Superior temporal gyrus (tissue), 1 donor: ENCODE results near the gene UBAC1.
"Not testable (repeated sequence)": the region's sequence is repeated elsewhere in the genome, so short reads cannot be mapped to it uniquely, and the experiment has no call there.

ENCODE experiments used
- DNase-seq: peaks from one replicate; pipeline ENCODE4 v3.0.0-alpha.2; 2016; ENCODE audit errors: extremely low spot score

Gene UBAC1

DNA sequence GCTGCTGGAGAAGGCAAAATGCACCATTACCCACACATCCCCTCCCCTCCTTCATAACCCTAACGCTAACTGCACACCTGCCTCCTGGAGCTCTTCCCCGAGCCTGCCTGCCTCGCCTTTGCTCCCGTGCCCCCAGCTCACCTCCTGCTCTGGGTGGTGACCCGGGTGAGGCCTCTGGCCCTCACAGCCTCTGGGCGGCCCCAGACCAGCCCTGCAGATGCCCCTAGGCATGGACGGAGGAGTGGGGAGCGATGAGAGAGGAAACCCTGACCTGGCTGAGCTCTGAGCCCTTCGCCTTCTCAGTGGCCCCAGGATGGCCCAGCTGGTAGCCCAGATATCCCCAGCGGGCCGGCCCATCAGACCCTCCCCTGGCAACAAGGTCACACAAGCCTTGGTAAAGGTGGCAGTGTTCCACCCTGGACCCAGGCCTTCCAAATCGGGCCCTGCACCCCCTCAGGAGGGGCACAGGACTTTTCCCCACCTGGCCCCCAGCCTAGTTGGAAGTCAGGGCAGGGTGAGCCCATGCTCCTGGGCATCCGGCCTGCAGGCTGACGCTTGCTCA lies 39.3 kb downstream of the UBAC1 start:
- no peak for DNase-seq

DNA sequence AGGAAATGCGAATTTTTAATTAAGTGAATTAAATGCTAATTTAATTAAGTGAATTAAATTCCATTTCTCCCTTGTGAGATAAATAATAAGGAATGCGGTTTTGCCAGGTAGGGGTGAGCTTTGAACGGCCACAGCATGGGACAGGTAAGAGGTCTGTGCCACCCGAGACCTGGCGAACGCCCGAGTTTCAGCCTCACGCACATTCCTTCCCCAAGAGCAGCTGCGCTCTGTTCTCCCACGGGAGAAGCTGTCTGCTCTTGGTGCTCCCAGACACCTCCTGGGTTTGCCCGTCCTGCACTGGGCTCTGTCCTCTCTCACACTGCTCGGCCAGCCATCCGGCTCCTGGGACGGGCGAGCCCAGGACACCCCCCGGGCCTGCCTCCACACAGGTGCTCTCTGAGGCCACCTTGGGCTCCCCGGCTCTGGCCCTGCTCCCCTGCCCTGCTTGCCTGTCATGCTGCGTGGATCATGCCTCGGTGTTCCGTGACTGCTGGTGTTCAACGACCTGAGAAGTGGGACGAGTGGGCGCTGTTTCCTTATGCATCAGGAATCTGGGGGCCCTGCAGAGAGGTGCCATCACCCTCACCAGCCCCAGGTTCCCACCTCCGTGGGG lies 40.1 kb downstream of the UBAC1 start:
- no peak for DNase-seq

DNA sequence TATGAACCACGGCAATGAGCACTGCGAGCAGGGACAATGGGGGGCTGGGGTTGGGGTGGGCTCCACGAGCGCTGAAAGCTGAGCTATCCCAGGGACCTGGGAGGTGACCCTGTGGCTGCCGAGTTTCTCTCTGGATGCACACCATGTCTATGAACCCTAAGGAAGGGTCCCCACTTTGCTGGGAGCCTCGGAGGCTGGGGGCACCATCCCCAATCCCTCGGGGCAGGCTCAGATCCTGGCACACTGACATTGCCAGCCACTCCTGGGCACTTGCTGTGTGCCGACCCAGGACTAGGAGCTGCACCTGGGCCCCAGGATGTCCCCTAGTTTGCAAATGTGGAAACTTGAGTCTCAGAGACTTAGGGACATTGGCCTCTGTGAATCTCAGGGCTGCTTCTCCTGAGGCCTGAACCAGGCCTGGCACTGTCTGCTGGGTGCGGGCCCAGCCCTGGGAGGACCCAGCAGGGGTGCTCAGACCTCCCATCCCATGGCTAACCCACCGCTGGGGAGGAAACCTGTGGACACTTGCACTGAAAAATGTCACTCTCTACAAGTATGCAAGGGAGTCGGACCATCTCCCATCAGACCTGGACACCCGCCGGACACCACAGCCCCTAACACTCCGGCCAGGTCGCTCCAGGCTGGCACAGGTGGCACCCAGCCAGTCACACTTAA lies 40.8 kb downstream of the UBAC1 start:
- DNase-seq: no peak

DNA sequence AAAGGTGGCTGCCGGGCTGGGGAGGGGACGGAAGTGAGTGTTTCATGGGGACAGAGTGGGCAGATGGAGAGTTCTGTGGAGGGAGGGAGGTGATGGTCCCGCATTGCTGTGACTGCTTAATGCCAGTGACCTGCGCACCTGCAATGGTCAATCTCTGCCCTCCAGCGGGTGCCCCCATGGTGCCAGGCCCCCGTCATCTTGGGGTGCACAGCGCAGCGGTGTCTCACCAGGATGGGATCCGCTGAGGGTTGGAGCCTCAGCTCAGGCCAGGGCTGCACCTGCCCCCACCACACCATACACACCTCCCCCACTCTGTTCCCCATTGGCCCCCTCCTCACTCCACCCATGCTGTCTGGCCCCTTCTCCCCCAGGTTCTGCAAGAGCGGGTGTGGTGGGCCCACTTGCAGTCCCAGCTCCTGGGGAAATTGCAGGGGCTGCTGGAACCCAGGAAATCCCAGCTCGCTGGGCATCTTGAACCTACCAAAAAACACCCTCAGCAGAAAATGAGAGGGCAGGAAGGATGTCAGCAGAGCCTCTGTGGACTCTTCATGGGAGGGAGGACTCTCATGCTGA lies 41.8 kb downstream of the UBAC1 start:
- DNase-seq: no peak

DNA sequence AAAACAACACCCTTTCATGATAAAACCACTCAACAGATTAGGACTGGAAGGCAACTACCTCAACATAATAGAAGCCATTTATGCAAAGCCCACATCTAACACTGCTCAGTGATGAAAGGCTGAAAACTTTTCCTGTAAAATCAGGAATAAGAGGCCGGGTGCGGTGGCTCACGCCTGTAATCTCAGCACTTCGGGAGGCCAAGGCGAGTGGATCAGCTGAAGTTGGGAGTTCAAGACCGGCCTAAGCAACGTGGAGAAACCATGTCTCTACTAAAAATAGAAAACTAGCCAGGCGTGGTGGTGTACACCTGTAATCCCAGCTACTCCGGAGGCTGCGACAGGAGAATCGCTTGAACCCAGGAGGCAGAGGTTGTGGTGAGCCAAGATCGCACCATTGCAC lies 44.9 kb downstream of the UBAC1 start:
- DNase-seq: not testable (repeated sequence)

DNA sequence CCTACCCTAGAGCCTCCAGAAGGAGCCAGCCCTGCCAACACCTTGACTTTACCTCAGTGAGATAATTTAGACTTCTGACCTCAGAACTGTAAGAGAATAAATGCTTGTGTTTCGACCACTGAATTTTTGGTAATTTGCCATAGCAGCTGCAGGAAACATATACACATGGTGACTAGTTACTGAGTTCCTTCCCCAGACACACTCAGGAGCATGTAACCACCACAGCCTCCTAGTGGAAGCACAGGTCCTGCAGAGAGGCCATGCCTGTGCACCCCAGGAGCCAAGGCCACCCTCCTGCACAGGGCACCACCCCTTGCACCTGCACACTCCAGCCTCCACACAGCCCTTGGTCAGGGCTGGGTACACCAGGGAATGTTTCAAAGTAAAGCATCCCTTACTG lies 46.3 kb downstream of the UBAC1 start:
- no peak for DNase-seq

DNA sequence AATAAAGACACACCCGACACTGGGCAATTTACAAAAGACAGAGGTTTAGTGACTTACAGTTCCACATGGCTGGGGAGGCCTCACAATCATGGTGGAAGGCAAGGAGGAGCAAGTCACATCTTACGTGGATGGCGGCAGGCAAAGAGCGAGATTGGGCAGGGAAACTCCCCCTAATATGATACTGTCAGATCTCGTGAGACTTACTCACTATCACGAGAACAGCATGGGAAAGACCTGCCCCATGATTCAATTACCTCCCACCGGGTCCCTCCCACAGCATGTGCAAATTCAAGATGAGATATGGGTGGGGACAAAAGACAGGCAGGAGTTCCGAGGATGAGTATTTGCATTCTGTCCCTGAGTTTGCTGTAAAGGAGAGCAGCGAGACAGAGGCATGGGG lies 49.9 kb downstream of the UBAC1 start:
- not testable (repeated sequence) for DNase-seq

DNA sequence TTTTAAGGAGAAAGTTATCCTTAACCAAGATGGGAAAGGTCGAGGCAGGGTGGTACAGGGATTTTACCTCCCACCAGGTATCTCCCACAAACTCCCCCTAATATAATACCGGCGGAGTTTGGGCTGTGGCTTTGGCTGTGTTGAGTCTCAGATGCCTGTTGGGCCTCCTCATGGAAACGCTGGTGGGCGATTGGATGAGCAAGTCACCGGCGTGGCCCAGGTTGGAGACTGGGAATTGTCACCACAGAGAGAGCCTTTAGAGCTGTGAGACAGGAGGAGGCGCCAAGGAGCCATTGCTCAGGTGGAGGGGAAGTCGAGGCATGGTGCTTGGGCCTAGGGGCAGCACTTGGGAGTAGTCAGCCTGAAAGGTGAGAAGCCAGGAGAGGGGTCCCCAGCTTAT lies 50.4 kb downstream of the UBAC1 start:
- DNase-seq: no peak

DNA sequence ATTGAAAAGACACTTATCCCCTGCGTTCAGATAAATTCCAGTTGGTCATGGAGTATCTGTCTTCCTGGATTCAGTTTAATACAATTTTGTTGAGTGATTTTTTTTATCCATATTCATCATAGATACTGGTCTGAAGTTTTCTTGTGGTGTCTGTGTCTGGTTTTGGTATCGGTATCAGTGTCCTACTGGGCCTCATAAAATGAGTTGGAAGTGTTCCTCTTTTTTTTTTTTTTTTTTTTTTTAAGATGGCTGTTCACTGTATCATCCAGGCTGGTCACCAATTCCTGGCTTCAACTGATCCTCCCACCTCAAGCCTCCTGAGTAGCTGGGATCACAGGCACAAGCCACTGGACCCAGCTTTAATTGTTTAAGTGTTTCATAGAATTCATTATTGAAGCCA lies 51.0 kb downstream of the UBAC1 start:
- no peak for DNase-seq

DNA sequence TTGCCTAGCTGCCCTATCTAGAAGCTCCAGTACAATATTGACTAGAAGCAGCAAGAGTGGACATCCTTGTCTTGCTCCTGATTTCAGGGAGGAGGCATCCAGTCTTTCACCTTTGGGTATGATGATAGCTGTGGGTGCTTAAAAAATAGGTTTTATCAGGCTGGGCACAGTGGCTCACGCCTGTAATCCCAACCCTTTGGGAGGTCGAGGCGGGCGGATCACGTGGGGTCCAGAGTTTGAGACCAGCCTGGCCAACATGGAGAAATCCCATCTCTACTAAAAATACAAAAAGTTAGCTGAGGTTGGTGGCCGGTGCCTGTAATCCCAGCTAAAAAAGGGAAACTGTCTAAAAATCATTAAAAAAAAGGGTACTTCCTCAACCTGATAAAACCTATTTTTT lies 51.8 kb downstream of the UBAC1 start:
- DNase-seq: no peak

DNA sequence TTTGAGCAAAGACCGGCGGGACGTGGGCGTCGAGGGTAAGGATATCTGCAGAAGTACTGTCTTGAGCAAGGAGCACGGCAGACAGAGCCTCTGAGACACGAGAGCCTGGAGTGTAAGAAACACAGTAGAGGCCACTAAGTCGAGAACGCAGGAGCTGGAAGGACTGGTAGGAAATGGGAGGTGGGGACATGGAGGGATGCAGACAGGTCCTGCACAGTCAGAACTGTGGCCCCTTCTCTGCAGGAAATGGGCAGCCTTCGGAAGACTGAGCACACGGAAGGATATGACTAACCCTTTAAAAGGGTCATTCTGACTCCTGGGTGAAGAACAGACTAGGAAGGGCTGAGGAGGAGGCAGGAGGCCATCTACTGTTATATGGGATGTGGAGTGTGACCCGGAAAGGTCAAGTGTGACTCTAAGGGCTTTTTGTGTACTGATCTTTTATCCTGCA lies 52.4 kb downstream of the UBAC1 start:
- DNase-seq: no peak

DNA sequence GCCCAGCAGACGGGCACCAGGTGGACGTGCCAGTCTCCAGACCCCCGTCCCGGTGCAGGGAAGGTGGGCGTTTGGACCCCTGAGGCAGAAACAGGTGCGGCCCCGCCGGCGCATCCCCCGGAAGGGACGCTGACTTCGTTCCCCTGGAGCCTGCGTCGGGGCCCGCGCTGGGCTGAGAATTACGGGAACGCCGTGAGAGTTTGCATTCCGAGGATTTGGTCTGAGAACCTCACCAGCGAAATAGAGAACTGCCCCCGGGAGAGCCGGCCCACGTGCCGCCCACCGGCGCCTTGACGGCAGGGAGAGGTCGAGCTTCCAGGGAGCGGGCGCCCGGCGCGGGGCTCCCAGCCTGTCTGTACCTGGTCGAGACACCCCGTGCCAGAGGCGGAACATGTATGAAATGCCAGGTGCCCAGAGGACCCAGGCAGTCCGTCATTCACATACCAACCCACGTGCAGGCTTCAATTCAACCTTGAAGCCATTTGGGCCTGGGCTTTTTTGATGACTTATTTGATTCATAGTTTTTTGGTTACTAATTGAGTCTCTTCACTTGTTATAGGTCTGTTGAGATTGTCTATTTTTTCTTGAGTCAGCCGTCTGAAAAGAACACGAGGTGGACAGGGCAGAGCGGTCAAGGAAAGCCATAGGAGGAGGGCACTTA lies 53.0 kb downstream of the UBAC1 start:
- DNase-seq: no peak

DNA sequence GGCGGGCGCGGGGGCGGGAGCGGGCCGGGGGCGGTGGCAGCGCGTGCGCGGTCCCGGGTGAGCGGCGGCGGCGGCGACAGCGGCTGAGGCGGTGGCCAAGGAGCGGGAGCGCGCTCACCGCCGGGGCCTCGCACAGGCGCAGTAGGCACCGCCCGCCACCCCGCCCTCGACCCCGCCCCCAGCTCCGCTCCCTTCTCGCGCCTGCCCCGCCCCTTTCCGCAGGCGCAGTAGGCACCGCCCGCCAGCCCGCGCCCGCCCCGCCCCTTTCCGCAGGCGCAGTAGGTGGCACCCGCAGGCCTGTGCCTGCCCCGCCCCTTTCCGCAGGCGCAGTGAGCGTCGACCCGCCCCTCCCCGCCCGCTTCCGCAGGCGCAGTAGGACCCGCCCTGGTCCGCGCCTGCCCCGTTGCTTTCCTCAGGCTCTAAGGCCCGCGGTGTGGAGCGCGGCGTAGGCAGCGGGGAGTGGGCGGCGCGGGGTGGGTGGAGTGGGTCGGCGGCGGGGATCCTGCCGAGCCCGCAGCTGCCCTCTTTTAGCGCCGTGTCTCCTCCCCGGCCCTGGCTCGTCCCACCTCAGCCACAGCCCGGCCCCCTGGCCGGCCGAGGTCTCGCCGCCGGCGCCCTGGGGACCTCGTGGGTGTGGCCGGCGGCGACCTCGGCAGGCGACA lies 53.6 kb downstream of the UBAC1 start, which contains the start of gene CAMSAP1:
CAMSAP1 (minus strand) TSS at position 116 of the 662 bp plus-strand sequence. CDS start 387 bp downstream, outside the sequence.
- DNase-seq: peak; percentile 87

DNA sequence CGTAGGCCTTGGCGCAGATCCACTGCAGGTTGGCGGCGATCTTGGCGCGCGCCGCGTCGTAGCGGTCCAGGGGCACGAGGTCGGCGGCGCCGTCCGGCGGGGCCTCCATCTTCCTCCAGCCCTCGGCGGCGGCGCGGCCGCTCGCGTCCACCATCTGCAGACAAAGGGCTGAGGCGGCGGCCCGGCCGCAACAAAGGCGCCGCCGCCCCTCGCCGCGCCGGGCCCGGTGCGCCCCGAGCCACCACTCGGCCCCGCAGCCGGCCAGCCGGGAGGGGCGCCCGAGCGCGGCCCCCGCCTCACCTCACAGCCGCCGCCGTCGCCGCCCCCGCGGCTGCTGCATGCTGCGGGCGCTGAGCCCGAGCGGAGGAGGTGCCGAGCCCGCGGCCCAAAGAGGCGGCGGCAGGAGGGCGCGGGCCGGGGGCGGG lies 54.2 kb downstream of the UBAC1 start:
- DNase-seq: no peak

DNA sequence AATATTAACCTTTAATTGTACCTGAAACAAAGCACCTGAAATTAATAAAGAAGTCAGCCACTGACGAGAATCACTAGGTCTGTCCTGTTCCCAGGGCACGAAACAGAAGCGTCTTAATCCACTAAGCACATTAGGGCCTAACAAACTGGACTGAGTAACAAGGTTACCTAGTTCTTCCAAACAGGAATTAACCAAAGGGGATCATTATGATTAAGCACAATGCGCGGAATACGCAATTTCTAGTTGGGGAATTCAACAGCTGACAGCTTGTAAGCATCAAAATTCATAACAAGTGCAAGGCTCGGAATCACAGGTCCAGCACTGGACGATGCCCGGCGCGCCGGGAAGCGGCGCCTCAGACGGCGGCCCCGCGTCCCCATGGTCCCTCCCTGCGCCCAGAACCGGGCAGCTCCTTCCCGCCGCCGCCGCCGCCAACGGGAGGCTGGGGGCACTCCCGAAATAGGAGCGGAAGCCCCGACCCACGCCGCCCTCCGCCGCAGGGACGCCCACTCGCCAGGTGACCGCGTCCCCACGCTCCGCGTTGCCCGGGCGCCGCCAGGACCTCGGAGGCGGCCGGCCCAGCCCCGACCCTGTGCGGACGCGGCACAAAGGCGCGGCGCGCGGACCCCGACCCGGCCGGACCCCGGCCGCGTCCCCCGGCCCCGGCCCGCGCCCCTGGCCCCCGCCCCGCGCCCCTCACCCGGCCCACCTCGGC lies 54.7 kb downstream of the UBAC1 start:
- peak; percentile 69 for DNase-seq

DNA sequence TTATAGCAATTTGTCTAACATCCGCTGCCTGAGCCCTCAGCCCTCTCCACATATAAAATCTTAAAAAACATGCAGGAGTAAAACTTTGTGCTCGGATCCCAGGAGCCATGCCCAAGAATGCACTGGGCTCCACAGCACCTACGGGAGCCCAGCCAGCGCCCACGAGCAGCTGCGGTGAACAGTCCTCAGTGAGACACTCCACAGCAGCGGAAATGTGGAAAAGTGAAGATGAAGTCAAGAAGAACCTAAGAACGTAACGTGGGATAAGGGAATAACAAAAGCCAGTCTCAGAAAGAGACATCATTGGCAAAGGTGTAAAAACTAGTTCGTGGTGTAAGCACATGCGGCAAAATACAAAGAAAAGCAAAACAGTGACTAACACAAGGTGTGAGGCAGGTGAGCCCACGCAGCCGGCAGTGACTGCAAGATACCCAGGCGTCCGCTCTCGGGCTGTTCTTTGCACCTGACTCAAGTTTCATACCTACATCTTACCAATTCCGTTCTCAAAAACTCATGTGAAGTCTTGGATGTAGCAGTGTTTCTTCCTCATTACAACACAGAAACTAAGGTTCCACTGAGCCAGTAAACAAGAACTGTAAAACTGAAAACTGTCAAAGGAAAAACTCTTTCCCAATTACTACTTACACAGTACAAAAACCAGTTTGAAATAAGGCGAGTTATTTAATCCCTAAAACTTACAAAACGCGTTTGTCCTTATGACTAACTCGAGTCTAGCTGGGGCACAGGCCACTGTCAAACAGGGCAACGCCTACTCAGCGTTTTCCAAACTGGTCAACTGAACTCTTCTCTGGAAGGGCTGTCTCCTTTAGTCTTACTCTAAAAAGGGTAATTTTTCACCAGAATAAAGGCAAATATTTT lies 55.6 kb downstream of the UBAC1 start:
- peak; percentile 66 for DNase-seq

DNA sequence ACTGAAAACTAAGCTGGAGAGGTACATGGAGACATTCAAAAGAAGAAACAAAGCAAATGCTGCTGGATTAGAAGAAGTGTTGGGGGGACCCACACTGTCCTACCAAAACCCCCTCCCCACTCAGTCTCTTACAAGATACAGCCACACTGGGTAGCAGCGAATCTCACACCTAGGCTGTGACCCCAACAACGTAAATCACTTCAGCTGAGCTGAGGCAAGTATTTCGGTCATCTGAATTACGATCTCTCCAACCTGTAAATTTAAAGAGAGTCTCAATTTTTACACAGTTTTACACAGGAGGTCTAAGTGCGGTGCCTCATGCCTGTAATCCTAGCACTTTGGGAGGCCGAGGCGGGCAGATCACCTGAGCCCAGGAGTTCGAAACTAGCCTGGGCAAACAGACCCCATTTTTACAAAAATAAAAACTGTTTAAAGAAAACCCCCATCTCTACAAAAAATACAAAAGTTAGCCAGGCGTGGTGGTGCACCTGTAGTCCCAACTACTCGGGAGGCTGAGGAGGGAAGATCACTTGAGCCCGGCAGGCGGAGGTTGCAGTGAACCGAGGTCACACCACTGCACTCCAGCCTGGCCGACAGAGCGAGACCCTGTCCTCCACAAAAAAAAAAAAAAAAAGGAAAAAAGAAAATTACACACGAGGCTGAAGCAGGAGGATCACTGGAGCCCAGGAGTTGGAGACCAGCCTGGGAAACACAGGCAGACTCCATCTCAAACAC lies 57.2 kb downstream of the UBAC1 start:
- DNase-seq: no peak

DNA sequence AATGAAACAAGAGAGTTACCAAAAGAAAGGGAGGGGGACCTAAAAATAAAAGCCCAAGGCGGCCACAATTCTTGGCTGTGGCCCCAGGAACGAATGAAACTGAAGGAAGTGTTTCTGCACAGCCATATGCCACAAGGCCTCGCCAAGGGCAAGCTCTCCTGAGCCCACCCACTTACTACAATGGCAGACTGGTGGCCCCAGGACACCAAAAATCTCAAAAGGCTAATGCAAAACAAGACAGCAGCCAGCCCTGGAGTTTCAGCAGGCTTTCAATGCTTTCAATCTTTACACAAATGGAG lies 57.9 kb downstream of the UBAC1 start:
- no peak for DNase-seq

DNA sequence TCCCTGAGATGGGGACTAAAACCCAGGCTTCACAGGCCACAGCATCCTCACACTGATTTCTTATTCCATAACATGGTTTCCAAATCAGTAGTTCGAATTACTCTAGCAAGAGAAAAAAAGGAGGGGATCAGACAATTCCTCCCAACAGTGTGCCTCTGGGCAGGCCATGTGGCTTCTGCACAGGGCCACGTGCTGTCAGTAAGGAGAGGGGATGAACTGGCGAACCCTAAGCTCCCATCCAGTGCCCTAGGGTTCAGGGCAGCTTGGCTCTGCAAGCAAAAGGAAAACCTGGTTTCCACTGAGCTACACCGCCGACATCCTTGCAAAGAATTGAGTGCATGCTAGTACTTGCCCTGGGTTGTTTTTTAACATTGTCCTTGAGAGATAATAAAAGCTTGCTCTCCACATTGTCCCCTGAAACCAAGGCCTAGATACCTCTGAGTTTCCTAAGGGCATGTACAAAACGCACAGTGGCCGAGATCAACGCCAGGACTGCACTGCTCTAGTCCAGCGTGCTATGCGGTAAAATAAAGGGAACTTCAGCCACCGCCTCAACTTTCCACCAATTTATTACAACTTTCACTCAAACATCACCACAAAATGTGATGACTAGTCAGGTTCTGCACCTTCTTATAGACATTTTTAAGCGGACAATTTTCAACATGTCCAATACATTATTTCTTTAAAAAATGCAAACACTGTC lies 58.4 kb downstream of the UBAC1 start:
- no peak for DNase-seq
